Colonic mucosa (tissue), 4 donors: Measurements from ENCODE around the gene PTH2R. TPM values are rescaled to one million over a fixed set of nuclear protein-coding genes. Genes with fewer than 3 reads are reported as not detected.
"Not testable (repeated sequence)": the region's sequence is repeated elsewhere in the genome, so short reads cannot be mapped to it uniquely, and the experiment has no call there.

ENCODE experiments used
- DNase-seq: peaks from one replicate; pipeline ENCODE4 v3.0.0-alpha.2; 2020
- H3K27ac ChIP-seq: fragments of 200-600 bp; one replicate; pipeline ENCODE4 v1.8.0; 2021
- H3K27me3 ChIP-seq: fragments of 200-600 bp; one replicate; pipeline ENCODE4 v1.8.0; 2021
- H3K36me3 ChIP-seq: fragments of 200-600 bp; one replicate; pipeline ENCODE4 v1.8.0; 2021
- H3K4me1 ChIP-seq: fragments of 200-600 bp; one replicate; pipeline ENCODE4 v1.8.0; 2021; ENCODE audit warnings: mild to moderate bottlenecking
- H3K4me3 ChIP-seq: fragments of 200-600 bp; one replicate; pipeline ENCODE4 v1.8.0; 2021
- H3K9ac ChIP-seq, 2 donors: one replicate each; pipeline ENCODE4 v1.7.0; 2013; ENCODE audit warnings: control low read depth in 2 of 2, low read depth in 2 of 2, low read length in 2 of 2
- H3K9me3 ChIP-seq: fragments of 200-600 bp; one replicate; pipeline ENCODE4 v1.8.0; 2021
- CTCF ChIP-seq: fragments of 200-600 bp; IDR thresholded peaks from one replicate; pipeline ENCODE4 v1.8.0; 2022; ENCODE audit warnings: antibody characterized with exemption, mild to moderate bottlenecking
- intact Hi-C: fragments of 100-400 bp; cut with DNase I; formaldehyde crosslinking; loops from one replicate; pipeline ENCODE4 v1.14.1; 2022
- total RNA-seq, 2 donors: library from RNA; stranded (reverse); fragmentation: NEBNext Ultra II Directional in 1 of 2; extraction: Animal tissue kit (Norgen Biotek cat#: 25700) in 1 of 2; gene quantifications; one replicate each; pipeline ENCODE4 v1.2.1, GENCODE V29; 2021
- donor health status: healthy.
- donor health status: DM: no; HTN: no; CAD: no.
- donor health status: DM: no; HTN: no; CAD: no.

PTH2R gene
- total RNA-seq, 2 donors from 2014 or later = not detected

DNA sequence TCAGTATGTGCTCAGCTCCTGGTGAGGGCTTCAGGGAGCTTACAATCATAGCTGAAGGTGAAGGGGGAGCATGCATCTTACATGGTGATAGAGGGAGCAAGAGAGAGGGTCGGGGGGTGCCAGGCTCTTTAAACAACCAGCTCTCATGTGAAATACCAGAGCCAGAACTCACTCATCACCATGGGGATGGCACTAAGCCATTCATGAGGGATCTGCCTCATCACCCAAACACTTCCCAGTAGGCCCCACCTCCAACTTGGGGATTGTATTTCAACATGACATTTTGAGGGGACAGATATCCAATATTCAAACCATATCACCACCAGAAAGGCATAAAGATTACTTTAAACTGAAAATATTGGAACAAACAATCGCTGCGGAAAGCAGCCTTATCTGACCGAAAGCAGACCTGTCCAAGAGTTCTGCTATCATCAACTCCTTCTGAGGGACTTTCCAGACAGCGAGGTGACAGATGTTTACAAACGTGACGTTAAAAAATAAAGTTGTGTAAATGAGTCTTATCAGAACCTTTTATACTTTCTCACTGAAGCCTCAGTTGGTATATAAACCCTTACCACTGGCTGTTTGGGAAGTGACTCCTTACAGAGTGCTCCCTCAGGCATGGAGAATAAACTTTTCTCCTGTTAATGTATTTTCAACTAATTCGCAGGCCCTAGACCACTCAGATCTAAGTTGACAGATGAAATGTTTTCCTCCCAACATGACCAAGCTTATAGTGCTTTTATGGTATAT is 35.5 kb upstream of the PTH2R start:
- Histone ChIP-seq H3K9me3 (no peaks in the 10 kb centered on the region), H3K36me3 (no peaks in the 10 kb centered on the region), H3K27me3 (no peaks in the 10 kb centered on the region), H3K27ac (no peak overlapping the region), H3K4me3 (no peak overlapping the region), H3K4me1 (no peaks in the 10 kb centered on the region), H3K9ac (no peak overlapping the region)
- DNase-seq = no peak
- no peak for TF ChIP-seq CTCF
- intact Hi-C loops = no loop called here

DNA sequence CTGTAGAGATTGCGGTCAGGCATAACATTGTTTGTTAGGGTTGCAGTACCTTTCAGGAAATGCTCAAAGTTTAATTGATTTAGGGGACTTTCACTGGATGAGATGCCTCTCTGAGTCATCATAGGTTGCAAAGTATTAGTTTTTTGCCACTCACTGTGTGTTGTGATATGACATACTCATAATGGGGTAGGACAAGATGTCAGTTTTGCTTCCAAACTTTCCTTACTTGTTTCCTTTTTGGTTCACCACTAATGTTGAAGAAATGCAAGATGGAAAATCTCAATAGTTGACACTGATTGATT is 35.0 kb upstream of the PTH2R start:
- H3K4me3 ChIP-seq = no peak overlapping the region
- no peak for TF ChIP-seq CTCF
- H3K4me1 ChIP-seq = no peaks in the 10 kb centered on the region
- no peaks in the 10 kb centered on the region for H3K9me3 ChIP-seq
- no peaks in the 10 kb centered on the region for H3K36me3 ChIP-seq
- peak overlapping the region in 1 of 2 donors; percentile 12 for H3K9ac ChIP-seq
- no peaks in the 10 kb centered on the region for H3K27me3 ChIP-seq
- no peak for DNase-seq
- H3K27ac ChIP-seq = no peak overlapping the region
- intact Hi-C loops = no loop called here

- no peaks in the 10 kb centered on the region for H3K9me3 ChIP-seq
- H3K27me3 ChIP-seq = no peaks in the 10 kb centered on the region
- H3K4me3 ChIP-seq = no peak overlapping the region
- TF ChIP-seq CTCF = peak; percentile 91
- intact Hi-C loops = no loop called here
- H3K4me1 ChIP-seq = no peaks in the 10 kb centered on the region
- no peak overlapping the region for H3K9ac ChIP-seq
- H3K36me3 ChIP-seq = no peaks in the 10 kb centered on the region
- no peak for DNase-seq
- H3K27ac ChIP-seq = no peak overlapping the region
Observed at GRCh38 chr2:208373460-208374089, 33.0 kb upstream of the PTH2R start.

- TF ChIP-seq CTCF = no peak
- H3K9ac ChIP-seq = no peak overlapping the region
- H3K27me3 ChIP-seq = no peaks in the 10 kb centered on the region
- no peaks in the 10 kb centered on the region for H3K9me3 ChIP-seq
- H3K4me1 ChIP-seq = no peaks in the 10 kb centered on the region
- DNase-seq = no peak
- intact Hi-C loops = no loop called here
- H3K4me3 ChIP-seq = no peak overlapping the region
- H3K27ac ChIP-seq = no peak overlapping the region
- no peaks in the 10 kb centered on the region for H3K36me3 ChIP-seq
Observed at GRCh38 chr2:208375491-208376068, 31.0 kb upstream of the PTH2R start.

DNA sequence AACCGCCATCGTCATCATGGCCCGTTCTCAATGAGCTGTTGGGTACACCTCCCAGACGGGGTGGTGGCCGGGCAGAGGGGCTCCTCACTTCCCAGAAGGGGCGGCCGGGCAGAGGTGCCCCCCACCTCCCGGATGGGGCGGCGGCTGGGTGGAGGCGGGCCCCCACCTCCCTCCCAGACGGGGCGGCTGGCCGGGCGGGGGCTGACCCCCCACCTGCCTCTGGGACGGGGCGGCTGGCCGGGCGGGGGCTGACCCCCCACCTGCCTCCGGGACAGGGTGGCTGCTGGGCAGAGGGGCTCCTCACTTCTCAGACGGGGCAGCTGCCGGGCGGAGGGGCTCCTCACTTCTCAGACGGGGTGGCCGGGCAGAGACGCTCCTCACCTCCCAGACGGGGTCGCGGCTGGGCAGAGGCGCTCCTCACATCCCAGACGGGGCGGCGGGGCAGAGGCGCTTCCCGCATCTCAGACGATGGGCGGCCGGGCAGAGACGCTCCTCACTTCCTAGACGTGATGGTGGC is 29.2 kb upstream of the PTH2R start:
- H3K36me3 ChIP-seq, H3K4me1 ChIP-seq, H3K27me3 ChIP-seq, H3K4me3 ChIP-seq, H3K9me3 ChIP-seq, H3K27ac ChIP-seq, DNase-seq, intact Hi-C loops, H3K9ac ChIP-seq: not testable (repeated sequence)

- TF ChIP-seq CTCF = no peak
- intact Hi-C loops = no loop called here
- Histone ChIP-seq H3K4me1 (no peaks in the 10 kb centered on the region), H3K36me3 (no peaks in the 10 kb centered on the region), H3K27me3 (no peaks in the 10 kb centered on the region), H3K9me3 (no peaks in the 10 kb centered on the region), H3K27ac (no peak overlapping the region), H3K4me3 (no peak overlapping the region), H3K9ac (no peak overlapping the region)
- no peak for DNase-seq
Observed at GRCh38 chr2:208379192-208379591, 27.4 kb upstream of the PTH2R start.
